Body of pancreas (tissue), 4 donors: ENCODE data around the gene BEST4. TPM values are rescaled to one million over a fixed set of nuclear protein-coding genes. Genes with fewer than 3 reads are reported as not detected.
"Not testable (repeated sequence)": the region's sequence is repeated elsewhere in the genome, so short reads cannot be mapped to it uniquely, and the experiment has no call there.

Experiments used
- ATAC-seq: fragments of 150-250 bp; one replicate; pipeline ENCODE4 v1.9.1; 2016
- DNase-seq, 4 donors: peaks; one replicate each; pipeline ENCODE4 v3.0.0-alpha.2; 2019
- H3K27ac ChIP-seq, 4 donors: fragments of 200-600 bp; sonication (generic); 1 replicate in 3 of 4; 2 replicates in 1 of 4; pipeline versions ENCODE4 v1.5.1 to v1.6.1; 2016 to 2019; ENCODE audit warnings: mild to moderate bottlenecking in 1 of 4, mixed read lengths in 1 of 4, moderate library complexity in 1 of 4
- H3K27me3 ChIP-seq, 2 donors: fragments of 200-600 bp; sonication (generic); one replicate each; pipeline ENCODE4 v1.6.0; 2016; ENCODE audit warnings: mild to moderate bottlenecking in 1 of 2
- H3K36me3 ChIP-seq, 2 donors: fragments of 200-600 bp; sonication (generic); replicated peaks in 1 of 2; 2 replicates each; pipeline ENCODE4 v1.5.1; 2016; ENCODE audit warnings: low read depth in 2 of 2; ENCODE audit not compliant: insufficient read depth in 1 of 2
- H3K4me1 ChIP-seq: fragments of 200-600 bp; sonication (generic); one replicate; pipeline ENCODE4 v1.6.0; 2016
- H3K4me3 ChIP-seq, 2 donors: fragments of 200-600 bp; sonication (generic); 1 replicate in 1 of 2; 2 replicates in 1 of 2; pipeline ENCODE4 v1.5.1; 2016 to 2019
- H3K9me3 ChIP-seq, 3 donors: fragments of 200-600 bp; sonication (generic); 1 replicate in 2 of 3; 2 replicates in 1 of 3; pipeline ENCODE4 v1.5.1; 2016
- POLR2A ChIP-seq, 3 donors: fragments of 450-650 bp; IDR thresholded peaks; one replicate each; pipeline ENCODE4 v1.6.1; 2016; ENCODE audit warnings: antibody characterized with exemption in 3 of 3, mild to moderate bottlenecking in 2 of 3
- WGBS, 2 donors: methylation state at CpG; one replicate each; pipeline ENCODE4 v1.1.5; 2017; 5-methylcytosine and 5-hydroxymethylcytosine counted together
- intact Hi-C: fragments of 100-400 bp; cut with DNase I; formaldehyde crosslinking; loops from one replicate; pipeline ENCODE4 v1.15.1; 2023
- total RNA-seq, 2 donors: library from RNA; depleted of rRNA; stranded (reverse); fragments of >200 nt; gene quantifications; one replicate each; pipeline ENCODE4 v1.1.0, GENCODE V29; 2016
- TF ChIP-seq, protein P1 (sequence below), 7 experiments: fragments of 450-650 bp in 4 of 7; fragments of 200-600 bp in 3 of 7; sonication (generic) in 3 of 7; IDR thresholded peaks; one replicate each; pipeline ENCODE4 v1.5.1; 2016 to 2019; ENCODE audit warnings: antibody characterized with exemption in 7 of 7

BEST4 gene
- total RNA-seq, 2 donors from 2014 or later = 0.26 TPM; not detected in 1

DNA sequence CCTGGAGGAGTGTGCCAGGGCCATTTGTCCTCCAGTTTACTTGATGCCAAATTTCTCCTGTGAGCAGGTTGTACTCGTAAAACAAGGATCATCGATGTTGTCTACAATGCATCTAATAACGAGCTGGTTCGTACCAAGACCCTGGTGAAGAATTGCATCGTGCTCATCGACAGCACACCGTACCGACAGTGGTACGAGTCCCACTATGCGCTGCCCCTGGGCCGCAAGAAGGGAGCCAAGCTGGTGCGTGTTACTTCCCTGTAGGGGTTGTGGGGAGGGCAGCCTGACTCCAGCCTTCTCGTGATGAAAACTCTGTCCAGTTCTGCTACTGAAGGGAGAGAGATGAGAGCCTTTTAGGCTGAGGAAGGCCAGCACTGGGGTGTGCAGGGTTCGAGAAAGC is 10.4 kb downstream of the BEST4 start:
- H3K9me3 ChIP-seq = no peaks in the 10 kb centered on the region
- peaks cover 6 to 20% of the 10 kb centered on the region in 2 donors for H3K36me3 ChIP-seq
- WGBS, 2 donors = 46 to 63% methylated on average over 2 to 14 of the region's 14 CpGs
- TF ChIP-seq, protein P1, sequence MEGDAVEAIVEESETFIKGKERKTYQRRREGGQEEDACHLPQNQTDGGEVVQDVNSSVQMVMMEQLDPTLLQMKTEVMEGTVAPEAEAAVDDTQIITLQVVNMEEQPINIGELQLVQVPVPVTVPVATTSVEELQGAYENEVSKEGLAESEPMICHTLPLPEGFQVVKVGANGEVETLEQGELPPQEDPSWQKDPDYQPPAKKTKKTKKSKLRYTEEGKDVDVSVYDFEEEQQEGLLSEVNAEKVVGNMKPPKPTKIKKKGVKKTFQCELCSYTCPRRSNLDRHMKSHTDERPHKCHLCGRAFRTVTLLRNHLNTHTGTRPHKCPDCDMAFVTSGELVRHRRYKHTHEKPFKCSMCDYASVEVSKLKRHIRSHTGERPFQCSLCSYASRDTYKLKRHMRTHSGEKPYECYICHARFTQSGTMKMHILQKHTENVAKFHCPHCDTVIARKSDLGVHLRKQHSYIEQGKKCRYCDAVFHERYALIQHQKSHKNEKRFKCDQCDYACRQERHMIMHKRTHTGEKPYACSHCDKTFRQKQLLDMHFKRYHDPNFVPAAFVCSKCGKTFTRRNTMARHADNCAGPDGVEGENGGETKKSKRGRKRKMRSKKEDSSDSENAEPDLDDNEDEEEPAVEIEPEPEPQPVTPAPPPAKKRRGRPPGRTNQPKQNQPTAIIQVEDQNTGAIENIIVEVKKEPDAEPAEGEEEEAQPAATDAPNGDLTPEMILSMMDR (IDR thresholded peaks at IDR 0.05) = no peak
- TF ChIP-seq POLR2A (IDR thresholded peaks at IDR 0.05) = no peak
- no peak overlapping the region for H3K4me3 ChIP-seq
- peaks cover 31% of the 10 kb centered on the region for H3K4me1 ChIP-seq
- no peaks in the 10 kb centered on the region for H3K27me3 ChIP-seq
- ATAC-seq (no peak), DNase-seq (no peak)
- no peak overlapping the region for H3K27ac ChIP-seq
- intact Hi-C loops = no loop called here

DNA sequence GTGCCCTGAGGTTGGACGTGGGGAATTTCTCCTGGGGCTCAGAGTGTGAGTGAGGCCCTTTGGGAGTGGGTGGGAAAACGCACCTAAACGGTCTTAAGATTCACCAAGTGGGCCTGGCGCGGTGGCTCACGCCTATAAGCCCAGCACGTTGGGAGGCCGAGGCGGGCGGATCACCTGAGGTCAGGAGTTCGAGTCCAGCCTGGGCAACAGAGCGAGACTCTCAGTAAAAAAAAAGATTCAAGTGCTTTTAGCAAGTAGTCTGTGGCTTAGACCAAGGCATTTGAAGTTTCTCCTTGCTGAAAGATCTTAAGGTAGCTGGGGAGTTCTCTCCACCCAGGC is 11.3 kb downstream of the BEST4 start:
- ATAC-seq (no peak), DNase-seq (no peak)
- peak overlapping the region; percentile 50 to 99 for H3K4me3 ChIP-seq
- H3K9me3 ChIP-seq = no peaks in the 10 kb centered on the region
- 56 to 58% methylated on average over 12 of the region's 12 CpGs for WGBS, 2 donors
- H3K27me3 ChIP-seq = no peaks in the 10 kb centered on the region
- H3K36me3 ChIP-seq = peaks cover 6 to 20% of the 10 kb centered on the region in 2 donors
- TF ChIP-seq, protein P1 (IDR thresholded peaks at IDR 0.05) = no peak
- TF ChIP-seq POLR2A (IDR thresholded peaks at IDR 0.05) = no peak
- intact Hi-C loops = no loop called here
- H3K4me1 ChIP-seq = peaks cover 31% of the 10 kb centered on the region
- H3K27ac ChIP-seq = peak overlapping the region in 3 of 4 donors; percentile 92 to 97 (median 93)

DNA sequence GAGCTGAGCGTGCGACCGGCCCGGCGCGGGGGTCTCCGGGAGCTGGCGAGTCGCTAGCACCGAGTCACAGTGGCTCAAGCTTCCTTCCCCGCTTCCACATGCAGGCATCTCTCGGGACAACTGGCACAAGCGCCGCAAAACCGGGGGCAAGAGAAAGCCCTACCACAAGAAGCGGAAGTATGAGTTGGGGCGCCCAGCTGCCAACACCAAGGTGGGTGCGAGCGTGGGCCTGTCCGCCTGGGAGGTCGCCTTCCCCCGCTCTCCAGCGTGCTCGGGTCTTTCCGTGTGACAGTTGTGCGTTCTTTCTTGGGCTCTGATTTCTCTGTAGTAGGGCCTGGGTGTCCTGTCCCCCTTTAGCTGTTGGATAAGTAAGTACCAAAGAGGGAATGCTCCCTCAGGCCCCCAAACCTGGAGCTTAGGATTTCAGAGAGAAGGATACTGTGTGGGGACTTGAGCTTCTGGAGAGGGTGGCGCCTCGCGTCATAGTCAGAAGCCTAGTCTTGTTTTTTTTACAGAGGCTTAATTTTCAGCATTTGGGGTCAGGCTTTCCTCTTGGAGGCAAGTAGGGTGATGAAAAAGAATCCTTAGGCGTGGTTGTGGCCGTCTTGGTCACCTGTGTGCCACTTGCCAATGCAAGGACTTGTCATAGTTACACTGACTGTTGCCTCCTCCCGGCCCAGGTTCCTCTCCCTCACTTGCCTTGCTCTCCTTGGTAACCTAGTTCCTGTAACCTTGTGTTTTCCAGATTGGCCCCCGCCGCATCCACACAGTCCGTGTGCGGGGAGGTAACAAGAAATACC is 11.8 kb downstream of the BEST4 start:
- 8 to 12% methylated on average over 10 to 36 of the region's 36 CpGs for WGBS, 2 donors
- ATAC-seq (peak; percentile 7), DNase-seq (peak in 3 of 4 donors; percentile 30 to 48 (median 31))
- intact Hi-C loops = no loop called here
- H3K27me3 ChIP-seq = no peaks in the 10 kb centered on the region
- peak overlapping the region; percentile 50 to 99 for H3K4me3 ChIP-seq
- peak overlapping the region; percentile 83 to 97 (median 92) for H3K27ac ChIP-seq
- H3K9me3 ChIP-seq = no peaks in the 10 kb centered on the region
- TF ChIP-seq POLR2A (IDR thresholded peaks at IDR 0.05) = no peak
- H3K36me3 ChIP-seq = peaks cover 6 to 17% of the 10 kb centered on the region in 2 donors
- H3K4me1 ChIP-seq = peaks cover 31% of the 10 kb centered on the region

DNA sequence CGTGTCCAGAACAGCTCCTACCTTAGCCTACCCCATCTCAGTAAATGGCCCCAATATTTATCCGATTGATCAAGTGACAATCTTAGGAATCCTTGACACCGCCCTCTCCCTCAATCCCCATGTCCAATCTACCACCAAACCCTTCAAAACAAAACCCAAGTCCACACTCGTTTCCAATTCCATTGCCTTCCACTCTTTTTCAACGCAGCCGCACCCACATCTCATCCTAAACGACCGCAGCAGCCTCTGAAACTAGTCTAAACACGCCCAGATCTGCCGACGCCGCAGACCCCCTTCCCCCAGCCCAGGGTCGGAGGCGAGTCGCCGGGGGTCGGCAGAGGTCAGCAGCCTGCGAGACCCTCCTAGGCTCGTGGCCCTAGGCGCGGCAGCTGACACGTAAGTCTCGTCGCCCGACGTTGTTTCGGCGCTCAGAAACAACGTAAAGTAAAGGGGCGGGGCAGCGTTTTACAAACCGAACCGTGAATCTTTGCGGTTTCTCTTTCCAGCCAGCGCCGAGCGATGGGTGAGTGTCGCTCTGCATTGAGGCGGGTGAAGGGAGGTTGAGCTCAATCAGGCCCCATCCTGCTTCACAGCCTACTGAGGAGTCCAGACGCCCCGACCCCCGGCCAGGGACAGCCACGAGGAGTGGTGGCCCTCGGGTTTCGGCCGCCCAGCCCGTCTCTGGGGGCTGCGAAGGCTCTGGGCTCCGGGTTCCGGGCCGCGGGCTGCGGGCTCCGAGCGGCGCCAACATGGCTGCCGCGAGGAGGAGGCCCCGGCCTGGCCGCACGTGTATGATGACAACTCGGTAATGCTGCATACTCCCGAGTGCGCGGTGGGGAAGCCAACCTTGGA is 12.7 kb downstream of the BEST4 start, which contains the start of gene RPS8:
Gene RPS8, plus strand, starts transcription at position 463 of the 852 bp plus-strand sequence. Its CDS starts 57 bp downstream, at position 520.
- H3K36me3 ChIP-seq = peaks cover 6 to 16% of the 10 kb centered on the region in 2 donors
- H3K27ac ChIP-seq = peak within 1 kb of the TSS; percentile 83 to 97 (median 92)
- TF ChIP-seq, protein P1 (IDR thresholded peaks at IDR 0.05) = peak in 2 of 7 experiments; percentile 8 to 11
- TF ChIP-seq POLR2A (IDR thresholded peaks at IDR 0.05) = peak; percentile 90 to 98 (median 98)
- intact Hi-C loops = no loop called here
- DNase-seq (peak; percentile 93 to 95 (median 94)), ATAC-seq (peak; percentile 92)
- no peaks in the 10 kb centered on the region for H3K9me3 ChIP-seq
- H3K4me1 ChIP-seq = peaks cover 31% of the 10 kb centered on the region
- peak within 1 kb of the TSS; percentile 50 to 99 for H3K4me3 ChIP-seq
- WGBS, 2 donors = 0 to 1% methylated on average over 16 to 64 of the region's 65 CpGs
- H3K27me3 ChIP-seq = no peaks in the 10 kb centered on the region

DNA sequence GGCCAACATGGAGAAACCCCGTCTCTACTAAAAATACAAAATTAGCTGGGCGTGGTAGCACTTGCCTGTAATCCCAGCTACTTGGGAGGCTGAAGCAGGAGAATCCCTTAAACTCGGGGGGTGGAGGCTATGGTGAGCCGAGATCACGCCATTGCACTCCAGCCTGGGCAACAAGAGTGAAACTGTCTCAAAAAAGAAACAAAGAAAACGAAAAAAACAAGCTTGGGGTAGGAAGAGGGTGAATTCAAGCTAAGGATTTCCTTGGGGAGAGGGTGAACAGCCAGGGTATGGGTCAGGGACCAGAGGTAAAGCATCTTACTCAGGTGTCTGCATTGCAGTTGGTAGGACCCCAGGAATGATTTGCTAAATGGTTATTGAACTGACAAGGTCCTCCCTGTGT is 21.5 kb downstream of the BEST4 start:
- H3K4me1 ChIP-seq, H3K36me3 ChIP-seq, intact Hi-C loops, H3K9me3 ChIP-seq, H3K4me3 ChIP-seq, ATAC-seq, H3K27ac ChIP-seq, H3K27me3 ChIP-seq, DNase-seq: not testable (repeated sequence)
- 85 to 92% methylated on average over 6 of the region's 6 CpGs for WGBS, 2 donors
